Heart left ventricle (tissue), 13 donors: ENCODE data around the gene TMEM181.

Experiments
- CTCF ChIP-seq, 12 donors: fragments of 200-600 bp; sonication (generic) in 4 of 12; IDR thresholded peaks; one replicate each; pipeline versions ENCODE4 v1.5.0 to v1.8.0; 2018 to 2022; ENCODE audit warnings: antibody characterized with exemption in 12 of 12, mild to moderate bottlenecking in 5 of 12
- POLR2A ChIP-seq, 2 donors: fragments of 450-650 bp; IDR thresholded peaks; one replicate each; pipeline ENCODE4 v1.6.1; 2017; ENCODE audit warnings: antibody characterized with exemption in 2 of 2, mild to moderate bottlenecking in 2 of 2, moderate library complexity in 2 of 2
- donor health status: ischemic (EF 13 %, LVEDD 7.1; RV severe dilation, severe dysfunction).
- donor health status: DM: no; HTN: yes; CAD: no.
- donor health status: DM: no; HTN: no; CAD: no.
- donor health status: ischemic (EF 25% LVEDD 6.9; RV normal size, moderate dysfunction).
- donor health status: ischemic (EF 25% LVEDD 5.7; RV mildly dilated, moderate dysfunction).
- donor health status: ischemic (EF 35%, LVEDD 5.7; RV mildly dilated, moderate dysfunction).
- donor health status: nonischemic (EF 11% LVEDD 7.7; RV severe dilation, severe dysfunction).
- donor health status: DM: yes; HTN: yes; CAD: no.
- donor health status: PGD.
- donor health status: ischemic (EF 29% LVEDD 5.4; RV normal size, mild dysfunction).
- donor health status: nonischemic (EF 23%, LVEDD 6.1; RV moderate dilation, normal function).

- TF ChIP-seq CTCF (IDR thresholded peaks at IDR 0.05), result no peak
- no peak for TF ChIP-seq POLR2A (IDR thresholded peaks at IDR 0.05)
These were observed 5.2 kb downstream of the TMEM181 start for GRCh38 chr6:158565122-158565429.
